ENCODE measurements around the gene PAX7.
"Not testable (repeated sequence)": the region's sequence is repeated elsewhere in the genome, so short reads cannot be mapped to it uniquely, and the experiment has no call there.

The PAX7 gene

GRCh38 chr1:18667333-18667732, 36.7 kb downstream of the PAX7 start:
- DNase-seq, result no peak

DNA sequence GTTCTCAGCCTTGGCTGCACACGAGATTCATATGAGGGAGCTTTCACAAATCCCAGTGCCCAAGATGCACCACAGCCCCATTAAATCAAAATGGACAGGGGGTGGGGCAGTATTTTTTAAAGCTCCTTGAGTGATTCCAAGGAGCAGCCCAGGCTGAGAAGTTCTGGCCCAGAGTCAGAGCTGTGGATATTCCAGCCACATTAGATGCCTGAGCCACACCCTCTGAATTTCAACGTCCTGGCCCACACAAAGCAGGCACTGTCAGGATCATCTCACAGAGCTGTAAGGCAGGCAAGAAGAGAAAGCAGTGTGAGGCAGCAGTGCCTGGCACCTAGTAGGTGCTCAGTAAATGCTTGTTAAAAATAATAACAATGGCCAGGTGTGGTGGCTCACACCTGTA, 37.4 kb downstream of the PAX7 start:
- no peak for DNase-seq

- DNase-seq, result peak; percentile 6
Observed at GRCh38 chr1:18668750-18669404, 38.2 kb downstream of the PAX7 start.

DNA sequence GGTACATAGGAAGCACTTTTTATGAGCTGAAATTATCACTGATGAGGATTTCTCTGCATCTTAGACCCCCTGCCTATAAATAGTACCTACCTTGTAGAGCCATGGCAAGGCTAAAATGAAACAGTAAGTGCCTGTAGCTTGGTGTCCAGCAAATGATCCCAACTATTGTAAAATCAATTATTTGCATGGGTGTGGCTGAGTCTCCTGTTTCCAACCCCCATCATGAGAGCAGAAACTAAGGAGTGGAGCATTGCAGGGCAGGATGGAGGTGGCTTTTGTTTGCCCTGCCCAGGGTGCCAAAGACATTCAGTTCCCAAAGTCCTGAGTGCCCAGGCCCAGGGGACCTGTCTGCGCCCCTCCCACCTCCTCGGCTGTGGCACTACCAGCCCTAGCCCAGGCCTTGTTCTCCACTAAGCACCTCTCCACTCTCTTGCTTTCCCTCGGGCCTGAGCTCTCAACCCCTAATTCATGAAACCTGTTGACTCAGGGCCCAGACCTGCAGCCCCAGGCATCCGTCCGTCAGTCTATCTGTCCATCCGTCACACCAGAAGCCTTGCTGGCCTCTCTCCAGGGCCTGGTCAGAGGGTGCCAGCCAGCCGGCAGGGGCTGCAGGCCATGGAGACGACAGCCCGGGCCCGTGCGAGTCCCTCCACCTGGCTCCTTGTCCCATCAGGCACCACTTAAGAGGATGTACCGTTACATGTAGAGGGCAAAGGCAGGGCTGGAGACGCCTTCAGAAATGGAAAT, 39.6 kb downstream of the PAX7 start:
- no peak for DNase-seq

DNA sequence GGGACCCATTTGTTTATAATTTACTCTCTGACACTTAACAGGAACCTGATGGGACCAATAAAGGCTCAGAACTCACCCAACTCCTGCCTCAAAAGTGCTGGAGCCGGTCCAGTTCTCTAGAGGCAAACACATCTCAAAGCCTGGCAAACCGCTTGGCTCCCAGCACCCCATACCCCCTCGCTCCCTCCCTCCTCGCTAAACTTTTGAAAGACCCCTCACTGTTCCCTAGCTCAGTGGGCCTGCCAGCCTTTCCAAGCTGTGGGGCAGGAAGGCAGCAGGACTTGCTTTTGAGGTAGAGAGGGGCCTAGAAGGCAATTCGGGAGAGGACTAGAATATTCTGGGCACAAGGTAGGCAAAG, 40.2 kb downstream of the PAX7 start:
- no peak for DNase-seq

GRCh38 chr1:18673976-18674375, 43.3 kb downstream of the PAX7 start:
- DNase-seq, result no peak

GRCh38 chr1:18676332-18676781, 45.7 kb downstream of the PAX7 start:
- no peak for DNase-seq

- peak; percentile 44 for DNase-seq
Observed at GRCh38 chr1:18681423-18681835, 50.8 kb downstream of the PAX7 start.

- no peak for DNase-seq
Observed at GRCh38 chr1:18682375-18682774, 51.7 kb downstream of the PAX7 start.

DNA sequence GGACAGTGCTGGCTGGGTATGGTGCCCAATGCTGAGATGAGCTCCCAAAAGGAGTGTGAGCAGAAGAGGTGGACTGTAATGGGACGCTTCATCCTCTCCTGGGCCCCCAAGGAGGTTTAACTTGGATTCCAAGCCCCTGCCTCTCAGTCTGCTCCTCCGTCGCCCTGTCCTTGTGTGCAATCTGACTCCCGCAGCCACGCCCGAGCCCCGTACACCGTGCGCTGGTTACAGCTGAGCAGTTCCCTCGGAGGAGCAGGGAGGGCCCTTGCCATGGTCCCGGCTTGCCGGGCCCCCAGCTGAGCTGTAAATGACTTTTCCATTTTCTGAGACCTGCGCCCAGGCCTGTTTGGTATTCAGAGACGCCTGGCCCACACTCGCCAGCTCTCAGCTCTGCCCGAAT, 53.7 kb downstream of the PAX7 start:
- DNase-seq, result no peak

- no peak for DNase-seq
Observed at GRCh38 chr1:18686540-18686939, 55.9 kb downstream of the PAX7 start.

DNA sequence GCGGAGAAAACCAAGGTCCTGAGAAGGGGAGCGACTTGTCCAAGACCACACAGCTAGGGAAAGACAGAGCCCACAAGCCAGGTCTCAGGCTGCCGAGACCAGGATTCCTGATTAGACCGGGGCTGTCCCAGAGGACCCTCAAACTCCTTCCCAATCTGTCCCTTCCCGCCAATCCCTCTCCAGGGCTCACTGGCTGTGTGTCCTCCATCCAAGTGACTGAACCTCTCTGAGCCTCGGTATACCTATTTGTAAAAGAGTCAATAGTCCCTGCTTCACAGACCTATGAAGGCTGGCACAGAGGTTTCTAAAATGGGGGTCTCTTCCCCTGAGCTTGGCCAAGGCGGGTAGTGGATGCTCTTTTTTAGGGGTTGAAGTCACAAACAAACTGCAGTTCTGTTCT, 56.6 kb downstream of the PAX7 start:
- DNase-seq, result no peak

- DNase-seq, result no peak
Observed at GRCh38 chr1:18691648-18692047, 61.0 kb downstream of the PAX7 start.

DNA sequence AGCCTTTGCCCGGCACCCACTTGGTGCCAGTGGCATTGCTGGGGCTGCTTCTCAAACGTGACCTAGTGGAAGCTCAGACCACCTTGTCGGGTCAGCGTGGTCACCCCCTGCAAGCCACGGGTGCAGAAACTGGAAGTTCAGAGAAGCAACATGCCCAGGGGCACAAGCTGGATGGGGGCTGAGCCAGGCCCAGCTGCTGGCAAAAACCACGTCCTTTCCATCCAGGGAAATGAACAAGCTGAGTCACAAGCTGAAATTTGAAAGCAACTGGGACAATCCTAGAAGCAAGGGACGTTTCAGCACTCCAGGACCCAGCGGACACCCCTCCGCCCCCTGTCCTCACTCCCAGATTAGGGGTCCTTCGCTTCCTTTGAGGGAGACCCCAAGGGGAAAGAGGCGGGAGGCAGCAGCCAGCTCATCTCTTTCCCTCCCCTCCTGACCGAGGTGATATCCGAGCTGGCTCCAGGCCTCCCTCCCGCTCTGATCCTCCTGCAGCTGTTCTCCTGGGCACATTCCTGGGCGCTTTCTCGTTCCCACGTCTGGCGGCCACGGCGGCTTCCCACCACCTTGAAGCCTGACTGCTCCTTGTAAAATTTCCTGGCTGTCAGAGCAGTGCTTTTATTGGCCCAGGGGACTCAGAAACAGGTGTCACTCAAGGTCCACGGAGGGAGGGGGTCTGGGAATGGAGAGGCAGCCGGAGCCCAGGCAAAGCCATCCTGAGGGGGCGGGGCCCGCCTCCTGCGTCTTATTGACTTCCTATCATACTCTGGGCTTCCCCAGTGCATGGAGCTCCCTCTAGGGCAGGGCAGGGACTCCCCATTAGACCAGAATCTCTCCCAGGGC, 62.8 kb downstream of the PAX7 start:
- no peak for DNase-seq

DNA sequence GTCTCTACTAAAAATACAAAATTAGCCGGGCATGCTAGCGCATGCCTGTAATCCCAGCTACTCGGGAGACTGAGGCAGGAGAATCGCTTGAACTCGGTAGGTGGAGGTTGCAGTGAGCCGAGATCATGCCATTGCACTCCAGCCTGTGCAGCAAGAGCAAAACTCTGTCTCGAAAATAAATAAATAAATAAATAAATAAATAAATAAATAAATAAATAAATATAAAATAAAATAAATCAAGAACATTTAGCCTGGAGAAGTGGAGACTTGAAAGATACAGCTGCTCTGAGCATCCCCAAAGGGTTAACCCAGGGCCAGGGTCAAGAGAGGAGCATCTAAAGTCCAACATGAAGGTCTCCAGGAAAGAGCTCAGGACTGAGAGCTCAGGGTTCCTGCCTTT, 63.6 kb downstream of the PAX7 start:
- not testable (repeated sequence) for DNase-seq

- DNase-seq, result no peak
Observed at GRCh38 chr1:18697541-18697940, 66.9 kb downstream of the PAX7 start.

GRCh38 chr1:18700530-18700929, 69.9 kb downstream of the PAX7 start:
- DNase-seq, result no peak

DNA sequence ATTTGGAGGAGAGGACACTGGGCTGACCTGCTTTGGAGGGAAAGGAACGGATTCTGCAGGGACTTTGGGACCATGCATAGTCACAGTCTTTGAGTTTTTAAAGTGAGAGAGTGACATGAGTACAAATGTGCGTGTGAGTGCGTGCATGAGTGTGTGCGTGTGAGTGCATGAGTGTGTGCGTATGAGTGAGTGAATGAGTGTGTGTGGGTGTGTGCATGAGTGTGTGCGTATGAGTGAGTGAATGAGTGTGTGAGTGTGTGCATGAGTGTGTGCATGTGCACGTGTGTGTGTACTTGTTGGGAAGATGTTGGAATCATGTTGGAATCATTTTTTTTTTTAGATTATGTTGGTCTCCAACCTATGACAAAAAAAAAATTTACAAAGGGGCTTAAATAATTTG, 70.5 kb downstream of the PAX7 start:
- DNase-seq, result no peak

- DNase-seq, result no peak
Observed at GRCh38 chr1:18703041-18703621, 72.5 kb downstream of the PAX7 start.

DNA sequence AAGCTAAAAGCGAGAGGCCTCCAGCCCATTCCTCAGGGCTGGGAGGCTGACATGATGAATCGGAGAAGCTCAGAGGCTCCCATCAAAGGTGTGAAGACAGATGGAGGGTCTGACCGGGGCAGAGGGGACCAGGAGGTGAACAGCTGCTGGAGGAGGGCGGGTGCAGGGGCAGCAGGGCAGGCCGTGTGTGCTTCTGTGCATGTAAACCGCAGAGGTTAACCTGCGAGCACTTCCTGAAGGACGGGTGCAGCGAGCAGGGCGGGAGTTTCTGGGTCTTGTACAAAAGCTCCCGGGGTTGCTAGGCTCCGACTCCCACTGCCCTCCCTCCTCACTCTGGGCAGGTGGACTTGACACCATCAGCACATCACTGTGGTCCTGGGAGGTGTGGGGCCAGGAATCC, 75.2 kb downstream of the PAX7 start:
- no peak for DNase-seq

GRCh38 chr1:18707696-18708257, 77.1 kb downstream of the PAX7 start:
- no peak for DNase-seq

GRCh38 chr1:18710002-18710401, 79.4 kb downstream of the PAX7 start:
- DNase-seq, result no peak

DNA sequence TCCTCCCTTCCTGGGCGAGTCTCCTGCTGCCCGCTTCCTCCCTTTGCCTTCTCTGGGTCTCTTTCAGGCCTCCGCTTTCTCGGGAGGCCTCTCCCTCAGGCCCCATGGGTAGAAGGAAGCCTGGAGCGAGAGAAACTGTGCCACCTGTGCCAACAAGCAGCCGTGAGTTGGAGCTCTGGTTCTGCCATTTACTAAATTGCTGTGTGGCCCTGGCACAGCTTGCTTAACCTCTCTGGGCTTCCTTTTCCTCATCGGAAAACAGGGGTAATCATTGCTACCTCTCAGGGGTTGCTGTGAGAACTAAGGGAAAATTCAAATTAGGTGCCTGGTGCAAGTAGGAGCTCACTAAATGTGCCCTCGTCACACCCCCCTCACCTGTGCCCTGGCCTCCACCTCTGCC, 80.4 kb downstream of the PAX7 start:
- DNase-seq, result no peak
